H9 (cell line): ENCODE results near the gene SKAP1. TPM values are rescaled to one million over a fixed set of nuclear protein-coding genes. Genes with fewer than 3 reads are reported as not detected.

Source experiments
- DNase-seq: peaks from one replicate; pipeline ENCODE4 v3.0.0-alpha.2; 2017
- H2AFZ ChIP-seq: one replicate; pipeline ENCODE4 v1.6.1; 2013; ENCODE audit warnings: mild to moderate bottlenecking, low read length, control low read depth, moderate library complexity
- H2AK5ac ChIP-seq: 2 replicates; pipeline ENCODE4 v1.6.1; 2013; ENCODE audit warnings: low read length, control low read depth, mixed read lengths; ENCODE audit not compliant: insufficient read length
- H2BK120ac ChIP-seq: one replicate; pipeline ENCODE4 v1.6.1; 2013; ENCODE audit warnings: low read depth, mild to moderate bottlenecking, low read length, control low read depth, inconsistent platforms; ENCODE audit not compliant: poor library complexity, severe bottlenecking
- H2BK12ac ChIP-seq: 2 replicates; pipeline ENCODE4 v1.6.1; 2013; ENCODE audit warnings: low read length, control low read depth, mixed read lengths, low read depth; ENCODE audit not compliant: insufficient read length
- H2BK15ac ChIP-seq: 2 replicates; pipeline ENCODE4 v1.6.1; 2013; ENCODE audit warnings: low read depth, low read length, control low read depth
- H2BK20ac ChIP-seq: one replicate; pipeline ENCODE4 v1.6.1; 2013; ENCODE audit warnings: low read depth, mild to moderate bottlenecking, low read length, control low read depth, inconsistent platforms; ENCODE audit not compliant: poor library complexity, severe bottlenecking
- H2BK5ac ChIP-seq: 2 replicates; pipeline ENCODE4 v1.6.1; 2013; ENCODE audit warnings: low read length, control low read depth, mixed read lengths; ENCODE audit not compliant: insufficient read length
- H3K14ac ChIP-seq: 2 replicates; pipeline ENCODE4 v1.6.1; 2013; ENCODE audit warnings: low read length, control low read depth; ENCODE audit not compliant: insufficient read depth
- H3K18ac ChIP-seq: 2 replicates; pipeline ENCODE4 v1.6.1; 2013; ENCODE audit warnings: low read depth, mild to moderate bottlenecking, mixed read lengths, low read length, control low read depth; ENCODE audit not compliant: insufficient read length
- H3K23ac ChIP-seq: 2 replicates; pipeline ENCODE4 v1.6.1; 2013; ENCODE audit warnings: low read length, control low read depth, mixed read lengths, low read depth; ENCODE audit not compliant: insufficient read length
- H3K23me2 ChIP-seq: 2 replicates; pipeline ENCODE4 v1.6.1; 2013; ENCODE audit warnings: low read depth, mild to moderate bottlenecking, mixed read lengths, low read length, control low read depth; ENCODE audit not compliant: insufficient read length, poor library complexity, severe bottlenecking
- H3K27ac ChIP-seq: 2 replicates; pipeline ENCODE4 v1.5.1; 2013; ENCODE audit warnings: low read length, control low read depth, mixed read lengths, low read depth; ENCODE audit not compliant: insufficient read length
- H3K27me3 ChIP-seq: 2 replicates; pipeline ENCODE4 v1.6.1; 2013; ENCODE audit warnings: low read length, control low read depth, inconsistent platforms; ENCODE audit not compliant: insufficient read depth
- H3K4ac ChIP-seq: 2 replicates; pipeline ENCODE4 v1.6.1; 2013; ENCODE audit warnings: low read depth, mild to moderate bottlenecking, control low read depth, inconsistent platforms, low read length, moderate library complexity
- H3K4me1 ChIP-seq: 2 replicates; pipeline ENCODE4 v1.6.1; 2013; ENCODE audit warnings: low read length, control low read depth, inconsistent platforms; ENCODE audit not compliant: insufficient read depth
- H3K4me2 ChIP-seq: 2 replicates; pipeline ENCODE4 v1.6.1; 2013; ENCODE audit warnings: low read length, control low read depth, mixed read lengths; ENCODE audit not compliant: insufficient read length, insufficient read depth
- H3K56ac ChIP-seq: 2 replicates; pipeline ENCODE4 v1.6.1; 2013; ENCODE audit warnings: low read depth, mild to moderate bottlenecking, mixed read lengths, low read length, control low read depth; ENCODE audit not compliant: insufficient read length
- H3K79me1 ChIP-seq: 2 replicates; pipeline ENCODE4 v1.6.1; 2013; ENCODE audit warnings: low read depth, mild to moderate bottlenecking, moderate library complexity, low read length, control low read depth, inconsistent platforms; ENCODE audit not compliant: insufficient read depth, poor library complexity, severe bottlenecking
- H3K79me2 ChIP-seq: 2 replicates; pipeline ENCODE4 v1.6.1; 2013; ENCODE audit warnings: low read length, control low read depth, inconsistent platforms; ENCODE audit not compliant: insufficient read depth
- H3K9ac ChIP-seq: 2 replicates; pipeline ENCODE4 v1.6.1; 2013; ENCODE audit warnings: low read length, control low read depth, mixed read lengths; ENCODE audit not compliant: insufficient read length; ENCODE audit errors: extremely low read depth
- H3K9me3 ChIP-seq: one replicate; pipeline ENCODE4 v1.6.1; 2013; ENCODE audit warnings: low read depth, low read length, inconsistent platforms; ENCODE audit not compliant: control insufficient read depth
- H3T11ph ChIP-seq: one replicate; pipeline ENCODE4 v1.6.1; 2013; ENCODE audit warnings: mild to moderate bottlenecking, low read length, control low read depth, inconsistent platforms
- H4K20me1 ChIP-seq: one replicate; pipeline ENCODE4 v1.6.1; 2013; ENCODE audit not compliant: control insufficient read depth, insufficient read length, insufficient read depth
- H4K5ac ChIP-seq: 2 replicates; pipeline ENCODE4 v1.6.1; 2013; ENCODE audit warnings: low read depth, mild to moderate bottlenecking, mixed read lengths, low read length, control low read depth; ENCODE audit not compliant: insufficient read length
- H4K8ac ChIP-seq: replicated peaks from 2 replicates; pipeline ENCODE4 v1.6.1; 2013; ENCODE audit warnings: low read length, control low read depth, mixed read lengths, low read depth; ENCODE audit not compliant: insufficient read length
- H4K91ac ChIP-seq: 2 replicates; pipeline ENCODE4 v1.6.1; 2013; ENCODE audit warnings: low read depth, mild to moderate bottlenecking, moderate library complexity, mixed read lengths, low read length, control low read depth; ENCODE audit not compliant: insufficient read length
- H3K27ac Mint-ChIP-seq, 3 experiments: 2 replicates in 2 of 3; 3 replicates in 1 of 3; pipeline ENCODE4 v1.8.0; 2020 to 2021; ENCODE audit warnings: mixed read lengths in 3 of 3, mild to moderate bottlenecking in 1 of 3, moderate library complexity in 1 of 3
- H3K27me3 Mint-ChIP-seq: 2 replicates; pipeline ENCODE4 v1.8.0; 2021; ENCODE audit warnings: low read depth, mild to moderate bottlenecking, moderate library complexity, mixed read lengths
- H3K36me3 Mint-ChIP-seq, 3 experiments: 2 replicates in 2 of 3; 3 replicates in 1 of 3; pipeline ENCODE4 v1.8.0; 2020 to 2021; ENCODE audit warnings: low read depth in 3 of 3, mixed read lengths in 3 of 3; ENCODE audit not compliant: insufficient read depth in 1 of 3
- H3K4me1 Mint-ChIP-seq, 2 experiments: 2 replicates each; pipeline ENCODE4 v1.8.0; 2020; ENCODE audit warnings: mixed read lengths in 2 of 2
- H3K4me3 Mint-ChIP-seq, 2 experiments: 2 replicates in 1 of 2; 3 replicates in 1 of 2; pipeline ENCODE4 v1.8.0; 2020 to 2021; ENCODE audit warnings: mild to moderate bottlenecking in 2 of 2, mixed read lengths in 2 of 2, moderate library complexity in 1 of 2
- H3K9me3 Mint-ChIP-seq, 2 experiments: 2 replicates in 1 of 2; 3 replicates in 1 of 2; pipeline ENCODE4 v1.8.0; 2020; ENCODE audit warnings: mild to moderate bottlenecking in 2 of 2, mixed read lengths in 2 of 2, moderate library complexity in 1 of 2
- WGBS: extraction: QIAGEN DNeasy Blood & Tissue Kit; methylation state at CpG from one replicate; pipeline ENCODE4 v1.1.7; 2013; ENCODE audit warnings: missing lambda C conversion rate, low lambda C conversion rate, mixed read lengths; ENCODE audit not compliant: insufficient read length; ENCODE audit errors: extremely low coverage; 5-methylcytosine and 5-hydroxymethylcytosine counted together
- total RNA-seq: library from RNA; stranded (reverse); gene quantifications from 2 replicates; pipeline ENCODE4 v1.2.1, GENCODE V29; 2021
- TF ChIP-seq, protein P1 (sequence below): fragments of 200-600 bp; sonication (generic); conservative IDR thresholded peaks from 3 replicates; pipeline ENCODE4 v1.8.0; 2021; ENCODE audit warnings: antibody characterized with exemption, mild to moderate bottlenecking

SKAP1 gene
- total RNA-seq, 1 experiment from 2014 or later: not detected

DNA sequence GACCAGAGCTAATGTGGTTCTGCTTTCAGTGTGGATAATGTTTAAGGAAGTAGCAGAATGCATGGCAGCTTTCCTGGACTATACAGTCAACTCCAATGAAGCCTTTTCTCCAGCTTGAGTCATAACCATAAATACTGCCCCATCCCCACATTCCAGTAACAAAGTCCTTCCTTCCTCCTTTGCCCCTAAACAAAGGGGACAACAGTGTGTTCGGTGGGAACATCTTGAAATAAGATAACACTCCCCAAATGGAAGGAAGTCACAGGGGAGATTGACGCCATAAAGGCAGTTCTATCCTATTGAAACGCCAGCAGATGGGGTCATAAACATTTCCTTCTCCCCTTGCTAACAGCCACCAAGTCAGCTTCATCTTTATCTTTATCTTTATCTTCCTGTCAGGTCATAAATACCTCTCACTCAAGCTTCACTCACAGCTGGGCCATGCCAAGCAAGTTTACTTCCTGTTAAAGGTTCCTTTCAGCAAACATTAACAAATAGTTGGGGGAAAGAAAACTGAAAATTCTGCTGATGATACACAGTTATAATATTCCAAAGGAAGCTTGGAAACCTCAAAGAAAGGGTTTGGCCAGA is 185.8 kb downstream of the SKAP1 start:
- Histone ChIP-seq H4K5ac (no peak overlapping the region), H3K23ac (no peak overlapping the region), H2BK5ac (no peak overlapping the region), H2BK20ac (no peak overlapping the region), H3K79me2 (no peaks in the 10 kb centered on the region), H3K4ac (no peak overlapping the region), H3K9ac (no peak overlapping the region), H3T11ph (no peak overlapping the region), H3K79me1 (no peaks in the 10 kb centered on the region), H4K8ac (no peak overlapping the region), H4K20me1 (no peaks in the 10 kb centered on the region), H2AK5ac (no peak overlapping the region), H2AFZ (no peak overlapping the region), H4K91ac (no peak overlapping the region), H2BK120ac (no peak overlapping the region), H3K27me3 (no peaks in the 10 kb centered on the region), H2BK12ac (no peak overlapping the region), H3K18ac (no peak overlapping the region), H3K14ac (no peak overlapping the region), H3K56ac (no peak overlapping the region), H3K23me2 (no peaks in the 10 kb centered on the region), H3K4me1 (0 out of 2 replicates have a peak, but pooled peaks cover 4% of the 10 kb centered on the region), H3K9me3 (no peaks in the 10 kb centered on the region), H3K4me2 (no peak overlapping the region), H3K27ac (no peak overlapping the region), H2BK15ac (no peak overlapping the region)
- no peak for DNase-seq
- TF ChIP-seq, protein P1, sequence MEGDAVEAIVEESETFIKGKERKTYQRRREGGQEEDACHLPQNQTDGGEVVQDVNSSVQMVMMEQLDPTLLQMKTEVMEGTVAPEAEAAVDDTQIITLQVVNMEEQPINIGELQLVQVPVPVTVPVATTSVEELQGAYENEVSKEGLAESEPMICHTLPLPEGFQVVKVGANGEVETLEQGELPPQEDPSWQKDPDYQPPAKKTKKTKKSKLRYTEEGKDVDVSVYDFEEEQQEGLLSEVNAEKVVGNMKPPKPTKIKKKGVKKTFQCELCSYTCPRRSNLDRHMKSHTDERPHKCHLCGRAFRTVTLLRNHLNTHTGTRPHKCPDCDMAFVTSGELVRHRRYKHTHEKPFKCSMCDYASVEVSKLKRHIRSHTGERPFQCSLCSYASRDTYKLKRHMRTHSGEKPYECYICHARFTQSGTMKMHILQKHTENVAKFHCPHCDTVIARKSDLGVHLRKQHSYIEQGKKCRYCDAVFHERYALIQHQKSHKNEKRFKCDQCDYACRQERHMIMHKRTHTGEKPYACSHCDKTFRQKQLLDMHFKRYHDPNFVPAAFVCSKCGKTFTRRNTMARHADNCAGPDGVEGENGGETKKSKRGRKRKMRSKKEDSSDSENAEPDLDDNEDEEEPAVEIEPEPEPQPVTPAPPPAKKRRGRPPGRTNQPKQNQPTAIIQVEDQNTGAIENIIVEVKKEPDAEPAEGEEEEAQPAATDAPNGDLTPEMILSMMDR: no peak
- Mint-ChIP-seq H3K4me3 (no peak overlapping the region), H3K27ac (no peak overlapping the region), H3K27me3 (no peaks in the 10 kb centered on the region), H3K36me3 (no peaks in the 10 kb centered on the region), H3K9me3 (no peaks in the 10 kb centered on the region), H3K4me1 (peaks cover 15 to 20% of the 10 kb centered on the region in 2 experiments)
- WGBS: no CpG with 5 or more reads among the region's 3 CpGs
